ENCODE results near the gene UCKL1.

The UCKL1 gene

GRCh38 chr20:63957004-63957689, 931 bp upstream of the UCKL1 start:
- peak overlapping the region; percentile 58 for H3K4me3 ChIP-seq (ENCODE audit: low read length)
- peak; percentile 56 for DNase-seq (ENCODE audit: low read depth)
- TF ChIP-seq, protein P1, sequence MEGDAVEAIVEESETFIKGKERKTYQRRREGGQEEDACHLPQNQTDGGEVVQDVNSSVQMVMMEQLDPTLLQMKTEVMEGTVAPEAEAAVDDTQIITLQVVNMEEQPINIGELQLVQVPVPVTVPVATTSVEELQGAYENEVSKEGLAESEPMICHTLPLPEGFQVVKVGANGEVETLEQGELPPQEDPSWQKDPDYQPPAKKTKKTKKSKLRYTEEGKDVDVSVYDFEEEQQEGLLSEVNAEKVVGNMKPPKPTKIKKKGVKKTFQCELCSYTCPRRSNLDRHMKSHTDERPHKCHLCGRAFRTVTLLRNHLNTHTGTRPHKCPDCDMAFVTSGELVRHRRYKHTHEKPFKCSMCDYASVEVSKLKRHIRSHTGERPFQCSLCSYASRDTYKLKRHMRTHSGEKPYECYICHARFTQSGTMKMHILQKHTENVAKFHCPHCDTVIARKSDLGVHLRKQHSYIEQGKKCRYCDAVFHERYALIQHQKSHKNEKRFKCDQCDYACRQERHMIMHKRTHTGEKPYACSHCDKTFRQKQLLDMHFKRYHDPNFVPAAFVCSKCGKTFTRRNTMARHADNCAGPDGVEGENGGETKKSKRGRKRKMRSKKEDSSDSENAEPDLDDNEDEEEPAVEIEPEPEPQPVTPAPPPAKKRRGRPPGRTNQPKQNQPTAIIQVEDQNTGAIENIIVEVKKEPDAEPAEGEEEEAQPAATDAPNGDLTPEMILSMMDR (conservative IDR thresholded peaks at IDR 0.05; ENCODE audit: low read length) = no peak

DNA sequence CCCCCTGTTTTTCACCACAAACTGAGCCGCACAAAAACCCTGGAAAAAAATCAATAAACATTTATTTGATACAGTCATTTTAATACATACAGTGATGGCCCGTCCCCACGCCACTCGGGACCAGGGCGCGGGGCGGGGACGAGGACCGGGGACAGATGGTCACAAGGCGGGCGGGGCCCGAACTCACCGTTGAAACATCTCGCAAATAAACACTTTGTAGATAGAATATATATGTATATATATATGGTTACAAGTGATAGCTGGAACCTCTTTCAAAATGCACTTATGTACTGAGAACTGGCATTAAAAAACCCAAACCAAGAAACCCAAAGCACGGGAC, 418 bp upstream of the UCKL1 start:
- H3K4me3 ChIP-seq (ENCODE audit: low read length) = peak overlapping the region; percentile 58
- TF ChIP-seq, protein P1 (conservative IDR thresholded peaks at IDR 0.05; ENCODE audit: low read length) = no peak
- no peak for DNase-seq (ENCODE audit: low read depth)

- H3K4me3 ChIP-seq (ENCODE audit: low read length) = peak overlapping the region; percentile 82
- TF ChIP-seq, protein P1 (conservative IDR thresholded peaks at IDR 0.05; ENCODE audit: low read length) = peak; percentile 22; the same call in 1 of the 2 replicates
- peak; percentile 31 for DNase-seq (ENCODE audit: low read depth)
These were observed 862 bp downstream of the UCKL1 start for GRCh38 chr20:63955281-63955826.

- no peak for DNase-seq (ENCODE audit: low read depth)
- TF ChIP-seq, protein P1 (conservative IDR thresholded peaks at IDR 0.05; ENCODE audit: low read length) = no peak
- peak overlapping the region; percentile 82 for H3K4me3 ChIP-seq (ENCODE audit: low read length)
These were observed 2.3 kb downstream of the UCKL1 start for GRCh38 chr20:63953764-63954429.

DNA sequence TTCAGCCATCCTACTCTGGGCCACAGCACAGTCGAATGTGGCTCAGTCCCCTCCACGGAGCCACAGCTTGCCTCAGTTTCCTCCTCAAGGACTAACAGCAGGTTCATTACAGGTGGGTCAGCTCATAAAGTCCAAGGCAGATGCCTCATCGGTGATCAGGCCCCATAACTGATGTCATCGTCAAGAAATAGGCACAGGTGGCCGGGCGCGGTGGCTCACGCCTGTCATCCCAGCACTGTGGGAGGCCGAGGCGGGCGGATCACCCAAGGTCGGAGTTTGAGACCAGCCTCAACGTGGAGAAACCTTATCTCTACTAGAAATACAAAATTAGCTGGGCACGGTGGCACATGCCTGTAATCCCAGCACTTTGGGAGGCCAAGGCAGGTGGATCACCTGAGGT, 3.4 kb downstream of the UCKL1 start:
- no peak overlapping the region for H3K4me3 ChIP-seq (ENCODE audit: low read length)
- TF ChIP-seq, protein P1 (conservative IDR thresholded peaks at IDR 0.05; ENCODE audit: low read length) = no peak
- DNase-seq (ENCODE audit: low read depth) = no peak

GRCh38 chr20:63952210-63952535, 4.0 kb downstream of the UCKL1 start:
- no peak overlapping the region for H3K4me3 ChIP-seq (ENCODE audit: low read length)
- no peak for DNase-seq (ENCODE audit: low read depth)
- TF ChIP-seq, protein P1 (conservative IDR thresholded peaks at IDR 0.05; ENCODE audit: low read length) = no peak

All from AG10803 (cell line).